Sigmoid colon (tissue), 7 donors: ENCODE results near the gene WDR6. TPM values are rescaled to one million over a fixed set of nuclear protein-coding genes. Genes with fewer than 3 reads are reported as not detected.

Source experiments
- DNase-seq: peaks from one replicate; pipeline ENCODE4 v3.0.0-alpha.2; 2019
- H3K27ac ChIP-seq, 4 donors: fragments of 200-600 bp; sonication (generic); one replicate each; pipeline ENCODE4 v1.5.1; 2016 to 2019; ENCODE audit warnings: mild to moderate bottlenecking in 1 of 4
- H3K27me3 ChIP-seq, 3 donors: fragments of 200-600 bp; sonication (generic); one replicate each; pipeline ENCODE4 v1.5.1; 2019; ENCODE audit warnings: mild to moderate bottlenecking in 1 of 3
- H3K36me3 ChIP-seq, 4 donors: fragments of 200-600 bp; sonication (generic); one replicate each; pipeline ENCODE4 v1.5.1; 2016 to 2019
- H3K4me1 ChIP-seq, 4 donors: fragments of 200-600 bp; sonication (generic); one replicate each; pipeline ENCODE4 v1.5.1; 2017 to 2019
- H3K4me3 ChIP-seq, 4 donors: fragments of 200-600 bp; sonication (generic); one replicate each; pipeline ENCODE4 v1.5.1; 2017 to 2019; ENCODE audit warnings: mild to moderate bottlenecking in 2 of 4, moderate library complexity in 1 of 4
- H3K9me3 ChIP-seq, 4 donors: fragments of 200-600 bp in 3 of 4; sonication (generic) in 3 of 4; one replicate each; pipeline versions ENCODE4 v1.5.1 to v1.6.1; 2013 to 2019
- CTCF ChIP-seq, 4 experiments: fragments of 450-650 bp in 3 of 4; fragments of 200-600 bp in 1 of 4; IDR thresholded peaks; one replicate each; pipeline ENCODE4 v1.5.1; 2016 to 2019; ENCODE audit warnings: antibody characterized with exemption in 4 of 4, mild to moderate bottlenecking in 3 of 4, moderate library complexity in 2 of 4
- EP300 ChIP-seq, 4 donors: sonication (generic); formaldehyde crosslinking; IDR thresholded peaks; one replicate each; pipeline ENCODE4 v1.6.1; 2017; ENCODE audit warnings: antibody characterized with exemption in 4 of 4
- POLR2A ChIP-seq, 2 donors: fragments of 450-650 bp; IDR thresholded peaks; one replicate each; pipeline ENCODE4 v1.6.1; 2016; ENCODE audit warnings: antibody characterized with exemption in 2 of 2, mild to moderate bottlenecking in 2 of 2, moderate library complexity in 2 of 2
- POLR2AphosphoS5 ChIP-seq, 4 donors: sonication (generic); formaldehyde crosslinking; IDR thresholded peaks; one replicate each; pipeline ENCODE4 v1.6.1; 2017; ENCODE audit warnings: antibody characterized with exemption in 4 of 4
- WGBS, 2 donors: extraction: QIAGEN DNeasy Blood & Tissue Kit; methylation state at CpG; one replicate each; pipeline ENCODE4 v1.1.7; 2013; 5-methylcytosine and 5-hydroxymethylcytosine counted together
- intact Hi-C: fragments of 100-400 bp; cut with DNase I; formaldehyde crosslinking; loops from one replicate; pipeline ENCODE4 v1.15.1; 2023
- polyA plus RNA-seq, 3 donors: library from polyadenylated mRNA; stranded (reverse); fragments of 200-250 nt; gene quantifications; one replicate each; pipeline ENCODE4 v1.2.3, GENCODE V29; 2013
- total RNA-seq, 4 donors: library from RNA; depleted of rRNA; stranded (reverse); fragments of >200 nt; gene quantifications; one replicate each; pipeline ENCODE4 v1.1.0, GENCODE V29; 2016
- donor health status: healthy with polysubstance abuse.
- donor health status: Bipolar disorder and iron deficiency.
- donor health status: healthy.

WDR6 gene
- total and polyA plus RNA-seq, 7 donors = 21.0 to 124 (median 89.2) TPM

- H3K27ac ChIP-seq = peak overlapping the region in 3 of 4 donors; percentile 94 to 98 (median 94)
- WGBS, 2 donors = 97% methylated on average over 9 of the region's 9 CpGs
- intact Hi-C loops = loop anchor here (2.0 kb wide), 1 partner anchor 39 kb away; no protein-coding TSS in a partner anchor
- no peaks in the 10 kb centered on the region for H3K27me3 ChIP-seq
- no peak for TF ChIP-seq CTCF (IDR thresholded peaks at IDR 0.05)
- no peak for TF ChIP-seq POLR2A (IDR thresholded peaks at IDR 0.05)
- TF ChIP-seq POLR2AphosphoS5 (IDR thresholded peaks at IDR 0.05) = no peak
- no peak for TF ChIP-seq EP300 (IDR thresholded peaks at IDR 0.05)
- H3K36me3 ChIP-seq = peaks cover 18 to 69% (median 41%) of the 10 kb centered on the region in 4 donors
- no peak overlapping the region for H3K4me3 ChIP-seq
- no peaks in the 10 kb centered on the region for H3K9me3 ChIP-seq
- no peak for DNase-seq
- H3K4me1 ChIP-seq = peaks cover 0 to 43% (median 27%) of the 10 kb centered on the region in 4 donors
These were observed 20.4 kb downstream of the WDR6 start for GRCh38 chr3:49027634-49028033.

GRCh38 chr3:49028298-49028672, 21.1 kb downstream of the WDR6 start:
- H3K9me3 ChIP-seq = no peaks in the 10 kb centered on the region
- H3K36me3 ChIP-seq = peaks cover 18 to 72% (median 46%) of the 10 kb centered on the region in 4 donors
- no peak for DNase-seq
- intact Hi-C loops = loop anchor here (2.0 kb wide), 1 partner anchor 39 kb away; no protein-coding TSS in a partner anchor
- H3K4me3 ChIP-seq = peak overlapping the region in 3 of 4 donors; percentile 71 to 78 (median 77)
- no peaks in the 10 kb centered on the region for H3K27me3 ChIP-seq
- 70 to 83% methylated on average over 4 of the region's 4 CpGs for WGBS, 2 donors
- TF ChIP-seq CTCF (IDR thresholded peaks at IDR 0.05) (no peak), POLR2A (IDR thresholded peaks at IDR 0.05) (no peak), POLR2AphosphoS5 (IDR thresholded peaks at IDR 0.05) (no peak), EP300 (IDR thresholded peaks at IDR 0.05) (no peak)
- peaks cover 0 to 40% (median 23%) of the 10 kb centered on the region in 4 donors for H3K4me1 ChIP-seq
- peak overlapping the region; percentile 94 to 98 (median 94) for H3K27ac ChIP-seq

- H3K27ac ChIP-seq = peak within 1 kb of the TSS; percentile 94 to 98 (median 94)
- TF ChIP-seq POLR2A (IDR thresholded peaks at IDR 0.05) = peak; percentile 97 to 98
- peak; percentile 99 for TF ChIP-seq POLR2AphosphoS5 (IDR thresholded peaks at IDR 0.05)
- peak in 1 of 4 donors; percentile 72 for TF ChIP-seq EP300 (IDR thresholded peaks at IDR 0.05)
- TF ChIP-seq CTCF (IDR thresholded peaks at IDR 0.05) = no peak
- peaks cover 18 to 71% (median 44%) of the 10 kb centered on the region in 4 donors for H3K36me3 ChIP-seq
- H3K27me3 ChIP-seq = no peaks in the 10 kb centered on the region
- H3K9me3 ChIP-seq = no peaks in the 10 kb centered on the region
- DNase-seq = peak; percentile 96
- WGBS, 2 donors = 1% methylated on average over 55 of the region's 55 CpGs
- H3K4me1 ChIP-seq = peaks cover 0 to 35% (median 20%) of the 10 kb centered on the region in 4 donors
- H3K4me3 ChIP-seq = peak within 1 kb of the TSS; percentile 71 to 80 (median 78)
- intact Hi-C loops = loop anchor here (2.0 kb wide), 1 partner anchor 40 kb away; no protein-coding TSS in a partner anchor
These were observed 21.7 kb downstream of the WDR6 start, which contains the start of gene IMPDH2 for GRCh38 chr3:49028673-49029562. Gene IMPDH2, minus strand, starts transcription at chr3:49029398. Its CDS starts 48 bp downstream, at chr3:49029350.

GRCh38 chr3:49029563-49029884, 22.3 kb downstream of the WDR6 start:
- Histone ChIP-seq H3K27ac (peak overlapping the region; percentile 94 to 98 (median 94)), H3K4me1 (peaks cover 0 to 35% (median 20%) of the 10 kb centered on the region in 4 donors), H3K4me3 (peak overlapping the region; percentile 71 to 80 (median 78)), H3K9me3 (no peaks in the 10 kb centered on the region), H3K27me3 (no peaks in the 10 kb centered on the region), H3K36me3 (peaks cover 14 to 71% (median 39%) of the 10 kb centered on the region in 4 donors)
- intact Hi-C loops = loop anchor here (2.0 kb wide), 1 partner anchor 41 kb away; no protein-coding TSS in a partner anchor
- no peak for DNase-seq
- 1 to 3% methylated on average over 7 of the region's 7 CpGs for WGBS, 2 donors
- TF ChIP-seq POLR2A (IDR thresholded peaks at IDR 0.05) (no peak), EP300 (IDR thresholded peaks at IDR 0.05) (no peak), POLR2AphosphoS5 (IDR thresholded peaks at IDR 0.05) (no peak), CTCF (IDR thresholded peaks at IDR 0.05) (no peak)
